GM19099 (cell line): ENCODE data around the gene PPP1R1C.

Experiments used
- POLR2A ChIP-seq: IDR thresholded peaks from 3 replicates; pipeline ENCODE4 v1.6.1; 2011; ENCODE audit warnings: low read depth; ENCODE audit not compliant: insufficient read length; ENCODE audit errors: extremely low read depth

PPP1R1C gene, protein sequence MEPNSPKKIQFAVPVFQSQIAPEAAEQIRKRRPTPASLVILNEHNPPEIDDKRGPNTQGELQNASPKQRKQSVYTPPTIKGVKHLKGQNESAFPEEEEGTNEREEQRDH

DNA sequence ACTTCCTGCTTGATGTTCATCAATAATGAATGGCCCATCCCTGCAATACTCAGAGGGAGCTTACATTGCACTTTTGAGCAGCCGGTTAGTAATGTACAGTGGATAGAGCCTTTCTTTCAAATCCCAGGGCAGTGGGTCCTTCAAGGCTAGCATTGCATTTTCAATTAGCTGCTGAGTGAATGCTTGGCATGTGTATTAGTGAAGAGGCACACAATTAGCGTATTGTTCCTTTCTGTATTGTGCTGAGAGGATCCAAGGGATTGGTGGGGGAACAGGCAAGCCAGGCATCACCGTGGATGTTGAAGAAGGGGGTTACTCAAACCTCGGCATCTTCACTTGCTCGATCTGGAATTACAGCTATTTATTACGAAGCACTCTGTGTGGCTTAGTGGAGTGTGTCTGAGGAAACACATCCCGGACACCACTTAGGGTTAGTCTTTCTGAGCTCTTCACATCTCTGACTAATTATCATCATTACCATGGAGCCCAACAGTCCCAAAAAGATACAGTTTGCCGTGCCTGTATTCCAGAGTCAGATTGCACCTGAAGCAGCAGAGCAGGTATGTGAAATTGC is at the start of gene PPP1R1C:
Gene PPP1R1C (plus strand): TSS at position 222 of the 574 bp plus-strand sequence. CDS start 258 bp downstream, at position 480.
- TF ChIP-seq POLR2A: no peak

- no peak for TF ChIP-seq POLR2A
Measured at GRCh38 chr2:181937473-181937872, 48.2 kb upstream of the PPP1R1C start.

DNA sequence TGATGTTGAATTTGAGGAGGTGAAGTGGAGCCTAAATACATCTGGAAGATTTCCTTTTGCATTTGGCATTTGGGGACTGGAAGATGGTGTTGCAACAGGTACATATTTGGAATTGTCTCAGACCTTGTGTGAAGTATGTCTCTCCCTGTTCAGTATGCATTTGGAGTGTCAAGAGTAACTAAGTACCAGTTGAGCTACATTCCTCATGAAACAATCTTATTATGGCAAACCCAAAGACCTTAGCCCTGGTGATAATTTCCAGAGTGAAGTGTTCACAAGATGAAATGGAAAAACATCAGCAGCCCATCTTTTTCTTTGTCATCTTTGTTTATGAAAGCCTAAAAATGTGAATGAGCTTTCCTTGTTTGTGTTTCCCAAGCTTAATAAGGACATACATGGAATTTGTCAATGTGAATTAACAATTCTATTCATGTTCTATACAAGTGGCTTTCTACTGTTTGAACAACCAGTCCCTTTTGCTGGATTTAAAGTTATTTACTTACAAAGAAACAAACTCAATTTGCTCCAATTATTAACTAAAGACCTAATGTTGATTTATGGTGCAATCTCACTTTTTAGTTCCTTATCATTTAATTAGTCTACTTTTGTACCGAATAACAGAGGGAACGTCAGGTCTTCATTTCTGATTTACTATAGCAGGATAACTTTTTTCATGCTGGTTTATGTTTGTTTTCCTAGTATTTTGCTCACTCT is 42.1 kb upstream of the PPP1R1C start:
- TF ChIP-seq POLR2A: no peak

DNA sequence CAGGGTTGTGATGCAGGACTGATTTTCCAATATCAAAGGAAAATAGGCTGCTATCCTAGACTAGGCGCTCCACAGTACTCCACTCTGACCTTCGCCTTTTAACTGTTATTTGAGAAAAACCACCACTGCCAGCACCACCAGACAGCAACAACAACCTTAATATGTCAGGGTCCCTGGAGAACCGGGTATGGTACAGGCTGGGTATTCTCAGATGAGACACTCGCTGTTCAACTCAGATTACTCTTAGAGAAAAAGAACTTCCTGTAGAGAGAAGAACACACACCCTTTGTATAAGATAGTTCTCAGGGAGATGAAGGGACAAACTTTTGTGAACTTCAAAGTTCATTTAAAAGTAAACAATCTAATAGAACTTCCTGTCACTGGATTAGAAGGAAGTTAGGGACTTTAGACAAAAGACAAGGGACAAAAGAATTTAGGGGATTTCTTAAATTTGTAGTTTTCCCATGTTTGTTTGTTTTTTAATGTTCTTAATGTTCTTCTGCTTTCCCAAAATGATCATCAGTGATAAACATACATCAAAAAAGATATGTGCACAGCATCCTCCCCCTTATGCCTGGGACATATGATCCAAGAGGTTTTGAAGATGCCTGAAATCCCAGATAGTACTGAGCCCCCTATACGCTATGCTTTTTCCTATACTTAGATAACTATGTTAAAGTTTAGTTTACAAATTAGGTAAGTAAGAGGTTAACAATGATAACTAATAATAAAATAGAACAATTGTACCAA is 41.3 kb upstream of the PPP1R1C start:
- no peak for TF ChIP-seq POLR2A

DNA sequence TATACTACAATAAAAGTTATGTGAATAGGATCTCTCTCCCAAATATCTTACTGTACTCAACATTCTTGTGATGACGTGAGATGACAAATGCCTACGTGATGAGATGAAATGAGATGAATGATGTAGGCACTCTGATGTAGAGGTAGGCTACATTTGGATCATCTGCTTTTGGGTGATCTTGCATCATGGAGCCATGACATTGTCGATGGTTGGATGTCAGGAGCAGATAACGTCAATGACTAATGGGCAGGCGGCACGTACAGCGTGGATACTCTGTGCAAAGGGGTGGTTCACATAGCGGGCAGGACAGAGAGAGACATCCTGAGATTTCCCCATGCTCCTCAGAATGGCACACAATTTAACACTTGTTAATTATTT is 40.8 kb upstream of the PPP1R1C start:
- TF ChIP-seq POLR2A: no peak

- no peak for TF ChIP-seq POLR2A
Measured at GRCh38 chr2:181946444-181947127, 39.1 kb upstream of the PPP1R1C start.

GRCh38 chr2:181947273-181947672 is 38.4 kb upstream of the PPP1R1C start:
- no peak for TF ChIP-seq POLR2A

DNA sequence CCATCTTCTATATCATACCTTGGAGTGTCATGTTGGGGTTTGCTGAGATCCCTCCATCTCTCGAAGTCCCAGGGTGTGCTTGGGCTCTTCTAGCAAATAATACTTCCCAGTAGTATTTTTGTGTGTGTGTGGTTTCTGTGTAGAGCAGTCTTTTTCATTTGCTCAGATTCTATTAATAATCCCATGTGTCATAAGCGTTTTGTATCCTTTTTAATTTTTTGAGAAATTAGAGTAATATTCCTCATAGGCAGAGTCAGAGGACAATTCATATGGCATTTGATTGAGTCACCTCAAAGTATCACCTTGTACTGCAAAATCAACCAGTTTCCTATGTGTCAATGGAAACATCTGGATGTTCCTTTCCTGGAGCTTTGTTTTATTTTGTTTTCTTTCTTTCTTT is 37.4 kb upstream of the PPP1R1C start:
- TF ChIP-seq POLR2A: no peak

- TF ChIP-seq POLR2A: no peak
Measured at GRCh38 chr2:181949047-181949446, 36.6 kb upstream of the PPP1R1C start.

DNA sequence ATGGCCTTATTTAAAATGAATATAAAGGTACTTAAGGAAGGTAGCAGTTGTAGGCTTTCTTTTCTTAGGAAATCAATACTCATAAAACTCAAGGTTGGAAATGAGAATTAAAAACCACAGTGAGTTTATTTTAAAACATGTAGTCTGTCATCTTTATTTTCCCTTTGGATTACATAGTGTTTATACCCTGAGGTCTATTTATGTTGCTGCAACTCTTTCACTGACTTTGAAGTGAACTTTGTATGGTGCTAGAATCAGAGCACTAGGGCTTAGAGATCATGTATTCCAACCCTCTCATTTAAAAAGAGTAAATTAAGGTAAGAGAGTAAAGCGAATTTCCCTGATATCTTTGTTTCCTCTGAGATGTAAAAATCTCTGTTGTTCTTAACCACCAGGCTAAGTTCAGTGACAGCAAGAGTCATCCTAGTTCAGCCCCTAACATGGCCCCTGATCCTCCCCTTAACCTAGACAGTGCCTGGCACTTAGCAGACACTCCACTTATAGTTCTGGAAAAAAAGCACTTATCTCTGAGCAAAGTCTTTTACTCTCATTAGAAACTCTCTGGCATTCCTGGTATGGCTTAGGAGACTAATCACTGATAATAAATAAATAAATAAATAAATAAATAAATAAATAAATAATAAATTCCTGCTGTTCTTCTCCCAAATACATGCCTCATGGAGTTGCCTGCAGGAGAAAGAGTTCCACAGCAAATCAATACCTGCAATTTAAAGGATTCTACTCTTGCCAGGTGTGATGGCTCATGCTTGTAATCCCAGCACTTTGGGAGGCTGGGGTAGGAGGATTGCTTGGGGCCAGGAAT is 33.0 kb upstream of the PPP1R1C start:
- TF ChIP-seq POLR2A: no peak

- no peak for TF ChIP-seq POLR2A
Measured at GRCh38 chr2:181953881-181954537, 31.6 kb upstream of the PPP1R1C start.

- no peak for TF ChIP-seq POLR2A
Measured at GRCh38 chr2:181954538-181954883, 31.1 kb upstream of the PPP1R1C start.

DNA sequence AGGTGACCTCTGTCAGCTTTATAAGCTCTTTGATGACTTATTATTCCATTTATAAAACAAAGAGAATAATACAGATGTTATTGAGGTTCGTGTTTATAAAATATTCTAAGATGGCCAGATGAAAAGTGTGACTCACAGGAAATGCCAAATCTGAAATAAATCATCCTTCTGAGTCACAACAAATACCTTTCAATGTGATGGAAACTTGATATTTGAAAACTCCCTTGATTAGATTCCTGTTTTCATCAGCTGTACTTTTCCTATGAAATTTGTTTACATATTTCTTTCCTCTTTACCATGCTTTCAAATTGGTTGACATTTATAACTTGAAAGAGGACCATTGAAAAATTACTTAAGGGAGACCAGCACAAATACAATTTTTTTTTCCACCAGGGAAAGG is 30.6 kb upstream of the PPP1R1C start:
- no peak for TF ChIP-seq POLR2A

- TF ChIP-seq POLR2A: no peak
Measured at GRCh38 chr2:181957668-181958067, 28.0 kb upstream of the PPP1R1C start.
